ENCODE measurements around the gene RRM2. TPM values are rescaled to one million over a fixed set of nuclear protein-coding genes. Genes with fewer than 3 reads are reported as not detected.
"Not testable (repeated sequence)": the region's sequence is repeated elsewhere in the genome, so short reads cannot be mapped to it uniquely, and the experiment has no call there.

Gene RRM2
- total and polyA plus RNA-seq, 2 experiments from 2014 or later, result 15.2 to 49.7 TPM

GRCh38 chr2:10145519-10146357, 23.2 kb downstream of the RRM2 start:
- H3K4me2 ChIP-seq, result no peak overlapping the region
- no peaks in the 10 kb centered on the region for H3K4me1 ChIP-seq (ENCODE audit: insufficient read depth)
- no peak overlapping the region for H2AFZ ChIP-seq
- TF ChIP-seq EZH2 (IDR thresholded peaks at IDR 0.05; ENCODE audit: borderline replicate concordance) (no peak), EZH2phosphoT487 (IDR thresholded peaks at IDR 0.05; ENCODE audit: low read depth, severe bottlenecking, unreplicated experiment) (no peak), CTCF (IDR thresholded peaks at IDR 0.05; ENCODE audit: poor library complexity) (no peak)
- no peaks in the 10 kb centered on the region for H3K9me2 ChIP-seq (replicated peaks; ENCODE audit: insufficient read depth)
- DNase-seq (ENCODE audit: low spot score), result no peak
- no peaks in the 10 kb centered on the region for H3K79me2 ChIP-seq
- no peaks in the 10 kb centered on the region for H4K20me1 ChIP-seq (ENCODE audit: insufficient read depth, poor library complexity, severe bottlenecking)
- no peaks in the 10 kb centered on the region for H3K36me3 ChIP-seq (replicated peaks; ENCODE audit: insufficient read depth, low read depth)
- 86% methylated on average over 13 of the region's 13 CpGs for WGBS (ENCODE audit: low lambda C conversion rate, missing lambda C conversion rate)
- H3K9me3 ChIP-seq (ENCODE audit: low read depth), result no peaks in the 10 kb centered on the region
- no peak overlapping the region for H3K4me3 ChIP-seq
- no peak overlapping the region for H3K27ac ChIP-seq
- no peaks in the 10 kb centered on the region for H3K27me3 ChIP-seq

GRCh38 chr2:10146366-10147005, 23.9 kb downstream of the RRM2 start:
- 86% methylated on average over 10 of the region's 14 CpGs for WGBS (ENCODE audit: low lambda C conversion rate, missing lambda C conversion rate)
- H2AFZ ChIP-seq, result no peak overlapping the region
- no peak for DNase-seq (ENCODE audit: low spot score)
- no peaks in the 10 kb centered on the region for H3K36me3 ChIP-seq (replicated peaks; ENCODE audit: insufficient read depth, low read depth)
- no peaks in the 10 kb centered on the region for H3K9me2 ChIP-seq (replicated peaks; ENCODE audit: insufficient read depth)
- no peak overlapping the region for H3K27ac ChIP-seq
- no peaks in the 10 kb centered on the region for H3K4me1 ChIP-seq (ENCODE audit: insufficient read depth)
- no peak overlapping the region for H3K4me3 ChIP-seq
- TF ChIP-seq EZH2phosphoT487 (IDR thresholded peaks at IDR 0.05; ENCODE audit: low read depth, severe bottlenecking, unreplicated experiment) (no peak), CTCF (IDR thresholded peaks at IDR 0.05; ENCODE audit: poor library complexity) (no peak), EZH2 (IDR thresholded peaks at IDR 0.05; ENCODE audit: borderline replicate concordance) (no peak)
- H3K9me3 ChIP-seq (ENCODE audit: low read depth), result no peaks in the 10 kb centered on the region
- no peak overlapping the region for H3K4me2 ChIP-seq
- H4K20me1 ChIP-seq (ENCODE audit: insufficient read depth, poor library complexity, severe bottlenecking), result no peaks in the 10 kb centered on the region
- H3K27me3 ChIP-seq, result no peaks in the 10 kb centered on the region
- no peaks in the 10 kb centered on the region for H3K79me2 ChIP-seq

GRCh38 chr2:10147050-10147660, 24.6 kb downstream of the RRM2 start:
- not testable (repeated sequence) for H3K9me3 ChIP-seq (ENCODE audit: low read depth); H3K4me3 ChIP-seq; H3K79me2 ChIP-seq; DNase-seq (ENCODE audit: low spot score); H3K36me3 ChIP-seq (replicated peaks; ENCODE audit: insufficient read depth, low read depth); H3K27me3 ChIP-seq; H3K4me1 ChIP-seq (ENCODE audit: insufficient read depth); H4K20me1 ChIP-seq (ENCODE audit: insufficient read depth, poor library complexity, severe bottlenecking); H3K4me2 ChIP-seq; H3K27ac ChIP-seq; H2AFZ ChIP-seq; H3K9me2 ChIP-seq (replicated peaks; ENCODE audit: insufficient read depth)
- WGBS (ENCODE audit: low lambda C conversion rate, missing lambda C conversion rate), result 97% methylated on average over 15 of the region's 15 CpGs

GRCh38 chr2:10148268-10148667, 25.7 kb downstream of the RRM2 start:
- H3K27ac ChIP-seq, result no peak overlapping the region
- no peaks in the 10 kb centered on the region for H3K36me3 ChIP-seq (replicated peaks; ENCODE audit: insufficient read depth, low read depth)
- no peaks in the 10 kb centered on the region for H3K4me1 ChIP-seq (ENCODE audit: insufficient read depth)
- H3K4me3 ChIP-seq, result no peak overlapping the region
- TF ChIP-seq CTCF (IDR thresholded peaks at IDR 0.05; ENCODE audit: poor library complexity) (no peak), EZH2 (IDR thresholded peaks at IDR 0.05; ENCODE audit: borderline replicate concordance) (no peak), EZH2phosphoT487 (IDR thresholded peaks at IDR 0.05; ENCODE audit: low read depth, severe bottlenecking, unreplicated experiment) (no peak)
- no peaks in the 10 kb centered on the region for H3K9me2 ChIP-seq (replicated peaks; ENCODE audit: insufficient read depth)
- no peak overlapping the region for H2AFZ ChIP-seq
- no peak overlapping the region for H3K4me2 ChIP-seq
- no peaks in the 10 kb centered on the region for H3K9me3 ChIP-seq (ENCODE audit: low read depth)
- H3K79me2 ChIP-seq, result no peaks in the 10 kb centered on the region
- no peak for DNase-seq (ENCODE audit: low spot score)
- H3K27me3 ChIP-seq, result no peaks in the 10 kb centered on the region
- no peaks in the 10 kb centered on the region for H4K20me1 ChIP-seq (ENCODE audit: insufficient read depth, poor library complexity, severe bottlenecking)
